ENCODE data around the gene LHFPL3. TPM values are rescaled to one million over a fixed set of nuclear protein-coding genes. Genes with fewer than 3 reads are reported as not detected.

The LHFPL3 gene
- total RNA-seq, 1 donor from 2014 or later = not detected

DNA sequence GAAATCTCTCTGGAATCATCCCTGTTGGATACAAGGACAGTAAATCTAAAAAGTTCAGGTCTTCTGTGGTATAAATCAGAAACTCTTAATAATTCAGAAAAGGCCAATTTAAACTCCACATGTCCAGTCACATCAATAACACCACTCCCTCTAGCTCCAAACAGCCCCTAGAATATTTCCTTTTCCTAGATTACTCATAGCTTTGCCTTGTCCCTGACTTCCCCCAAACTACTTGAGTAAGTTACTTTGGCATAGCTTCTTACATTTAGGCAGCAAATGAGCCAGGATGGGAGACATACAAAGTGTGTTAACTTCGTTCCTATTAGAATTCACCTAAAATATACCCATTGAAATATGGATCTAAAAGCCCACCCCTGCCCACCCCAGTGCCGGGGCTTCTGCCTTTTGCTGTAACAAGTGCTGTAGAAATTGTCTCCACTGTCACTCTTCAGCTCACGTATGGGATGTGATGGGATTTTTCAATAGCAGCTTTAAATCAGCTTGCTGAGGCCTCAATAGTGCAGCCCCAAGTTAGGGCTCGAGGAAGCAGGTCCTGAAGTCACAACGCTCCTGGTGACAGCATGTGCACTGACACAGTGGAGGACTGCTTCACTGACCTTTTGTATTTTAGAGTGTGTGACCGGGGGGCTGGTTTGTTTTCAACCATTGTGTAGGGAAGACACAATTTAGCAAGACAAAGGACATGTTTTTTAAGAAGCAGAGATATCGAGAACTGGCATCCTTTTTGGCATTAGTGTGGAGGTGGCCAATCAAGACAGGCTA is 467.4 kb downstream of the LHFPL3 start:
- DNase-seq (ENCODE audit: low read depth) = no peak

DNA sequence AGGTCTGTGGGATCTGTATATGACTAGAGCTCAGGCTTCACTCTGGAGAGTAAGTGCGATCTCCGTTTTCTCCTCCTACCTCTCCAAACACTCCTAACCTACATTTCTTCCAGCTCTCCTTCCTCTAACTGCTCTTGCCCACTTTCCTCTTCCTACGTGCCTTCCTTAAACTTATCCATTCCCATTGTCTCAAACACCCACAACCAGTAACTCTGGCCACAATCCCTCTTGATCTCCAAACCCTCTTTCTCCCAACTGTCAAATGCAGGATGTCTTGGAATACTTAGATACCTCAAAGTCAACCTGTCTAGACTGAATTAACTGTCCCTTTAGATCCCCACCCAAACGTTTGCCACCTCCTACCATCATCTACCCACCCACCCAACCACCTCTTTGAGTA is 471.9 kb downstream of the LHFPL3 start:
- no peak for DNase-seq (ENCODE audit: low read depth)

DNA sequence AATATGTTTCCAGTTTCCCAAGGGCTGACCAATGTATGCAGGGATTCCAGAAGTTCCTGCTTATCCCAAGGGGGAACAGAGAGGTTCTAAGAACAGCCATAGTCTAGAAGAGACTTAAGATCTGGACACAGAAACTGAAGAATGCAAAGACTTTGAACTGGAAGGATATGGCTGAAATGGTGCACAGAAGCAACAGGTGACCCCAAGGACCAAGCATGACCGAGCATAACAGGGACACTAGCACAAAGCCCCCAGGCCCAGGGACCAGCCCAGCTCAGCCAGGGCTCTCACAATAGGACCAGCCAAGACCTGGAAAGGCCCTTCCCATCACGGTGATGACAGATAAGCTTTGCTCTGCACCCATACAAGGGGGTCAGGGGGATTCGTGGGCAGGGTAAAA is 472.6 kb downstream of the LHFPL3 start:
- DNase-seq (ENCODE audit: low read depth) = no peak

DNA sequence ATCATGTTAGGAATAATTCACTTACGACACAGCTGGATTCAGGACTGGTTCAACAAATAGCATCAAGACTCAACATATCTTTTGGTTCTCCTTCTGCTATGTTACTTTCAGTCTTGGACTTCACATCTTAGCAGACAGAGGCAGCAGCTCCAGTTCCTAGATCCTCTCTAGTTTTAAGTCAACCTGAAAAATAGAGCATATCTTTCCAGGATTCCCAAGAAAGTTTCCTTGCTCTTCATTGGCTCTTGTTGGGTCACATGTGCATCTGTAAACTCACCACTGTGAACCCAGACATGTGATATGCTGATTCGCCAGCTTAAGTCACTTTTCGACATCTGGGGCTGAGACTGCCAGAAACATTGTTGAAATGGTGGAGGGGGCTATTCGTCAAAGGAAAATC is 475.5 kb downstream of the LHFPL3 start:
- no peak for DNase-seq (ENCODE audit: low read depth)

DNA sequence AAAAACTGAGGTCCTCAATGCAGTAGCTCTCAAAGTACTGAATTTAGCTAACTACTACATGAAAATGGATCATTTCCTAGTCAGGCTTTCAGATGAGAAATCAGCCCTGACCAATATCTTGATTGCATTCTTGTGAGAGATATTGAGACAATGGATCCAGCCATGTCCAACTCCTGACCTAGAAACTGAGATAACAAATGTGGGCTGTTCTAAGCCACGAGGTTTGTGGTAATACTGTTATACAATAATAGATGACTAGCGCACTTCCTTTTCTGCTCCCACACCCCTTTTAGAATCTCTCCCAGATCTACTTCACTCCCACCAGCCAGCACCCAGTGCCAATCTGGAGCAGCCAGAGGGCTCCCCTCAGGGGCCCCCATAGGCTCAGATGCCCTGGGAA is 476.3 kb downstream of the LHFPL3 start:
- no peak for DNase-seq (ENCODE audit: low read depth)

DNA sequence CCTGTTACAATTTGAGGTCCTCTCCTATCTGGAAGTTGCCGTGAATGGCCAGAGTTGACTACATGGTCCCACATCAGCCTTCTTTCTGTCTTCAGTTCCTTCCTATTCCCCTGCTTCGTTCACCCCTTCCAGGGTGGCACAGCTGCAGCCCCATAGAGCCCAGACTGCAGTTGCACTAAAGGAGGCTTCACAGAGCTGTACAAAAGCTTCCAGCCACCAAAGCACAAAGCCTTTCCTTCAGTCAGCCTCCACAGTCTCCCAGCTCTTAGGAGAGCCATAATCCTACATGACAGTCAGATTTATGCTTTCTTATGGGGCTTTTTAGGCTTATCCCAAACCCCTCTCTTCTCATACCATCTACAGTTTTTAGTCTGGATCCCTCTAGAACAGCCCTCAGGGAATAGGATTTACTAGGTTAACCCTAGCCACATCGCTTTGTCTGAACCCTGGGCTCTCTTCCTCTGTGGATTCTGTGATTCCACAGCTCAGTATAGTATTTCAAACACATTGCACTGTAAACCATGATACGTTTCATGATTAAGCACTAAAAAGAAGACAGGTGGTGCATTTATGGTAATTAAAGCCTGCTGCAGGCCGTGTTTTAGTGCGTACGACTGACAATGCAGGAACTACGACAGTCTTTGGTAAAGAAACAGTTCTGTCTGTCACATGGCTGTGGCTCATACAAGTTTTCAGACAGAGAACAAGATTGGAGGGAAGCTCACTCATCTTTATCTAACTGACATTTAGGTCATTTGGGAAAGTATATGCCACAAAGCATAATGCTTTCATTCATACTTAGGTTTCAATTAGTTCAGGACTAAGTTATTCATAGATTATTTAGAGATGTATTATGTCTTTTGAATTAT is 477.3 kb downstream of the LHFPL3 start:
- DNase-seq (ENCODE audit: low read depth) = no peak

DNA sequence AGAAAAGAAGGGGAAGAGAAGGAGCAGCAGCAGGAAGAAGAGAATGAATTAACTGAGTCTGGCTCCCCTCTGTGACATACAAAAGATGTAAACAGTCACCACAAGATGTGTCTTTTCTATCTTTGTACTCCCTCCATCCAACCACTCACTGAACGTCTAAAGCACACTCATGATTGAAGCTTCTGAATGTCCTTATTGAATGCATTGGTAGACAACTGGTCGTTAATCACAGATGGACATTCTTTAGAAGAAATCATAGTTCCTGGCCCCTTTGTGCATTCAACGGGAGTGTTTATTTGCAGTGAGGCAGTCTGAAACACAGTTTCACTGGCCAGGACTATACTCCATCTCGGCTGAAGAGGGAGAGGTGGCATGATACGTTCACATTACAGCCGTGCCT is 479.3 kb downstream of the LHFPL3 start:
- no peak for DNase-seq (ENCODE audit: low read depth)

DNA sequence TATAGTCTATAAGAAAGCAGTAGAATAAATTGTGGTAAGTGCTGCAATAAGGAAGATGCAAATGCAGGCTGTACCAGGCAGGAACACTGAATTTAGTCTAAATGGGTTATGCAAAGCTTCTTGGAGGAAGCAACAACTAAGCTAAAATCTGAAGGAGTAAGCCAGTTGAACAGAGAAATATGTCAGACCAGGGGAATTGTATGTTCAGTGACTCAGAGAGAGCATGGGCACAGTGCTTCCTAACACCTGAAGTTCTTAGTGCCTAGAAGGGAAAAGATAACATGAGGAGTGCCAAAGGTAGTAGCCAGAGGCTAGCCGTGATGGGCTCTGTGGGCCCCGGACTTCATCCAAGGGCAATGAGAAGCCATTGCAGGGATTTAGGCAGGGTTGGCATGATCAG is 481.5 kb downstream of the LHFPL3 start:
- no peak for DNase-seq (ENCODE audit: low read depth)

DNA sequence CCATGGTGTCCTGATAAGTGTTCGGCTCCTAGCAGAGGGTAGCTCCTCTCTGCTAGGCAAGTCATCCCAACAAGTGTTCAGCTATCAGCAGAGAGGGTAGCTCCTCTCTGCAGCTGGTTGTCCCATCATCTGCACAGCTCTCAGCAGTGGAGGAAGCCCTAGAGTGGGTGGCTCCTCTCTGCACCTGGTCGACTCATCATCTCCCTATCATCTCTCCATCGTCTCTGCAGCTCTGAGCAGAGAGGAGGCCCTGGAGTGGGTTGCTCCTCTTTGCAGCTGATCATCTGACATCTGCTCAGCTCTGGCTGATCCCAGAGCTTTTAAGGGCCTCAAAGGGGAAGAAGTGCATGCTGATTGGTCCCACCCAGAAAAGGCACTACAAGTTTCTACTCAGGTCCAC is 485.7 kb downstream of the LHFPL3 start:
- DNase-seq (ENCODE audit: low read depth) = no peak

DNA sequence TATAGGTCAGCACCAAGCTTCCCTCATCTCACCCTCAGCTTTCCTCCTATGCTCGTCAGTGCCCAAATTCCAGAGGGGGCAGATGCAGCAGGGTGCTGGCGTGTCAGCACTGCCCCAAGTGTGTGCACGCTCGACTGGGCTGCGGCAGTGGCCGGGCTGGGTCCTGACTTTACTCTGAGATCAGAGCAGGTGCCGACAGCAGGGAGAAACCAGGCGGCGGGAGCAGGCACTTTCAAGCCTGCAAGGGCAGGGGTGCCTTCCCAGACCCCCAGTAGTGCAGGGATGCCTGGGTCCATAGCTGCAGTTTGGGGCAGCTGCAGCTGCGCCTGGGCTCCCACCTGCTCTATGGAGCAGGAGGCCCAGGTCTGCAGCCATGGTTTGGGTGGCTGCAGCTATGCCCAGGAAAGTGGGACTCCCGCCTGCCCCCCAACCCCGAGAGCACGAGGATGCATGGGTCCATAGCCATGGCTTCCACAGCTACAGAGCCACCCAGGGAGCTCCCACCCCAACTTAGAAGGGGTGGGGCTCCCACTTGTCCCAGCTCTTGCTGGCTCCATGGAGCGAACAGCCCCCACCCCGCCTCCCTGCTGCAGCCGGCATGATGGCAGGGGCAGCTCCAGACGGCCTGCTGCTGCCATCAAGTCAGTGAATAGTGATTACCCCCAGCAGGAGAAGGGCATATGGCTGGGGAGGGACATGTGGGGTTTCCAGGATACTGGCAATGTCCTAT is 486.4 kb downstream of the LHFPL3 start:
- DNase-seq (ENCODE audit: low read depth) = no peak

DNA sequence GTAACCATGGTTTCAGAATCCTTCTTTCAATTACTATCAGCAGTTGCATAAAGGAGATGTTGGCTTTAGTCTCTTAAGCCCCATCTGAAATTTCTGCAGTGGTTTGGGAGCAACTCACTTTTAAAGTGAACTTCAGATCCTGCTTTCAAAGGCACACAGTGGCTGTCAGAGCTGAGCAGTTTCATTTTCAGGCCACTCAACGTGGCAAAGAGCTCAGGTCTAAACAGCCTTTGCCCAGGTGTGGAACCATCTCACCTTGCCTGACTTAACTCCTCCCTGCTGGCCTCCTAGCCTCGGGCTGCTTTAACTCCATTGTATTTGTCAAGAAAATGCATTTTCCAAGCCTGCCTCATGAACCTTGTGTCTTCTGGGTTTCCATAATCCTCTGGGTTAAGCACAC is 488.1 kb downstream of the LHFPL3 start:
- DNase-seq (ENCODE audit: low read depth) = no peak

DNA sequence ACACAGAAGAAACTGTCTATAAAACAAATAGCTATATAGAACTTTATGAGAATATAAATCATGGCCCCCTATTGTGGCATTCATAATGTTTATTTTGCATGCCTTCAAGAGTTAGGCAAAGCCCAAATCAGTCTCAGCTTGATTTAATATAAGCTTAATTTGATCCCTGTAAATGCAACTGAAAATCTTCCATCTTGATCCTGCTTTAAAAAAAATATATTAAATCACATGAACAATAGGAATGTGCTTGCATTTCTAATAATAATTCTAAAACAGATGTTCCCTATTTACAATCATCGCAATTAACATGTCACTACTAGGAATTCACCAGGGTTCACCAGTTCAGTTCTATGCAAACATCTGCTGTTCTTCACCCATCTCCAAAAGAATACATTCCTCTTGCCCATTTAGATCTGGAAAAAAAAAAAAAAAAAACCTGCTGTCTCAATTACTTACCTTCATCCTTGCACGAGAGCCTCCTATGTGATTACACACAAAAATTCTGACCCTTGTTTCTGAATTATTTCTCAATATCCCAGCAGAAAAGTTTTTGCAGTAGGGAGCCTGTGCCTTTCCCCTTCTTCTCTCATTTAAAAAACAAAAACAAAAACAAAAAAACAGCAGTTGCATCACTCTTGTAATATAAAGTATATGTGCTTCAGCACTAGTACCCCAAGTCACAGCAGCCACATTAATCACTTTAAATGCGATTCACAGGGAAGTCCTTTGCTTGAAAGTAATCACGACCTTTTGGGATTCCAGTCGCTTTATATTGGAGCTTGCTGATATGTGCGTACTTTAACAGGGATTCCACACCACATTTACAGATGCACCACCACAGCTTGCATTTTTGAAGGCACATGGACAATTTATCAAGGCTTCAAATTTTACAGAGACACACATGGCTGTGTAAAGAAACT is 490.8 kb downstream of the LHFPL3 start:
- no peak for DNase-seq (ENCODE audit: low read depth)

DNA sequence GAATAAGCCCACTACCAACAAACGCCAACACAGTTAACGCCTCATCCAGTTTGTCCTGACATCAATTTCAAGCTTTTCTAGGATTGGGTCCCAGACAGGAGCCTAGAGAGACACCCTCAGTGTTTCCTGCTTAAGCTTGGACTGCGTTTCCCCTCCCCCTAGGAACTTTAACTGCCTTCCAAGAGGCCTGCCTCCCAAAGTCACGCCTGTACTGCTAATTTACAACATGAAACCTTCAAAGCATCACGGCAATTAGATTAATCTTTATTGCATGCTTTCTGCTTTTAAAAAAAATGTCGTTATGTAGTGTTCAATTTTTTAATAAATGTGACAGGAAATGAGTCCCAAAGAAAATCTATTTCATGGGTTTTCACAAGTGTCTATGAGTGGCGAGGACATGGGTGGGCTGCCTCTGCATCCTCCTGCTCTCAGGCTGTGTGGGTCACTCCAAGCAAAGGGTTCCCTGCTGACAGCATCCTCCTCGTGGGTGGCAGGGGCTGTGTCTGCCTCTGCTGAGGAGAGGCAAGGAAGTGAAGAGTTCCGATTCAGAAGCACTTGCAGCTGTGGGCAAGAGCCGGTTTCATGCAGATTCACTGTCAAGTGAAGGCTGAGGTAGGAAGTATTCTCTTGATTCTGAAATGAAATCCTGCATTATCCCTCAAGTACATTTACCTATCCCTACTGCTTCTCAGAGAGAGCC is 492.6 kb downstream of the LHFPL3 start:
- no peak for DNase-seq (ENCODE audit: low read depth)

DNA sequence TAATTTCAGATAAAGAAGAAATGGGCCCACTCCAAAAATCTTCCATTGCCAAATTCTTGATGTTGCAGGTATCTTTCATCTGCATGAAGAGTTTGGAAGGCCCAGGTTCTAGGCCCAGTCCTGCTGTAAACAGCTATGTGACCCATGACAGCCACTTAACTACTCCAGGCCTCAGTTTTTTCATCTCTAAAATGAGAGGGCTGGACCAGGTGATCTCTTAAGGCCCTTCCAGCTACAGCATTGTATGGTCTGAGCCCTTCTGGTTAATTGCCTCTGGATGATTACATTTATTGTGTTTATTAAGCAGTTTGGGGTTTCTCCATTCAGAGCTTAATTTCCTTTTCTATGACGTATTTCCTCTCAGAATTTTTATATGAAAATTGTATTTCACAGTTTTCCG is 494.8 kb downstream of the LHFPL3 start:
- no peak for DNase-seq (ENCODE audit: low read depth)

DNA sequence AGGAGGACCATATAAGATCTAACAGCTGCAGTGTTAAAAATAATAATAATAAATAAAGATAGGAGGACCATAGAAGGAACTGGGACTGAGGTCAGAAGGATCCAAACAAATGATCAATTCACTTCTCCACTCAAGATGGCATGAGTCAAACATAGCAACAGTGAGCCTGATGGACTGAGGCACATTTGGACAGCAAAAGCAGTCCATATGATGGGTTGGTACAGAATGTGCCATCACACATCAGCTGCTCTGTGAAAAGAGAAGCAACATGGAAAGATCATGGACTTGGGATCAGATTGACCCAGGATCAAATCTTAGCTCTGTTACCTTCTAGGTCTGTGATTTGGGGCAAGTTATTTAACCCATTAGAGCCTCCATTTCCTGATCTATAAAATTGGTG is 496.7 kb downstream of the LHFPL3 start:
- no peak for DNase-seq (ENCODE audit: low read depth)

DNA sequence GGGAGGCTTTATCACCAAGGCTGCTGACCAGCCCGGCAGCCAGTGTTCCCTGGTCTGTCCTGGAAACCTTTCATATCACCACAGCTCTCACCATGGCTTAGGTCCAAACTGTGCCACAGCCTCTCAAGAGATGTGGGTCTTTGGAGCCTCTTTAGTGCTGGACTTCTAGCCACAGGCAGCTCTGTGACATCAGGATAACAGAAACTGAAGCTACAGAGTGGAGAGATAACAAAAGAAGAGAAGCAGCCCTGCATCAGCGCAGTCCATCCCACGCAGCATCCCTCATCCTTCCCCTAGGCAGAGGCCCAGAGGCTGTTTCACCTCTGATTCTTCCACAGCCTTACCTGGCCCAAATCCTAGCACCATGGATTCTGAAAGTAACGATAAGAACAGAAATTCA is 497.7 kb downstream of the LHFPL3 start:
- no peak for DNase-seq (ENCODE audit: low read depth)

DNA sequence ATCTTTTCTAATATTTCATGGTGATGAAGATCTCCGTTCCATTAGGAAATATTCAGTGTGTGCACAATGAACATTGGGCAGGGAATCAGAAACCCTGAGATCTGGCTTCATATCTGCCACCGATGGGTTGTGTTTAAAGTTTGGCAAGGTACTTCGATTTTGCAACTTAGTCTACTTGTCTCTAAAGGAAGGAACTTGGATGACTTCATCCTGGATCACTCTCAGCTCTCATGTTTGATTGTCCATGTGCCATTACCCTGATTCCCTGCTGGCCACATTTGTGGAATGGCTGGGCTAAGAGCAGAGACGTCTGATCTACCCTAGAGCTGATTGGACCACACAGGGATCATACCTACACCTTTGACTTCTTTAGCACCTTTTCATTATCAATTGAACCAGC is 508.6 kb downstream of the LHFPL3 start:
- DNase-seq (ENCODE audit: low read depth) = no peak

DNA sequence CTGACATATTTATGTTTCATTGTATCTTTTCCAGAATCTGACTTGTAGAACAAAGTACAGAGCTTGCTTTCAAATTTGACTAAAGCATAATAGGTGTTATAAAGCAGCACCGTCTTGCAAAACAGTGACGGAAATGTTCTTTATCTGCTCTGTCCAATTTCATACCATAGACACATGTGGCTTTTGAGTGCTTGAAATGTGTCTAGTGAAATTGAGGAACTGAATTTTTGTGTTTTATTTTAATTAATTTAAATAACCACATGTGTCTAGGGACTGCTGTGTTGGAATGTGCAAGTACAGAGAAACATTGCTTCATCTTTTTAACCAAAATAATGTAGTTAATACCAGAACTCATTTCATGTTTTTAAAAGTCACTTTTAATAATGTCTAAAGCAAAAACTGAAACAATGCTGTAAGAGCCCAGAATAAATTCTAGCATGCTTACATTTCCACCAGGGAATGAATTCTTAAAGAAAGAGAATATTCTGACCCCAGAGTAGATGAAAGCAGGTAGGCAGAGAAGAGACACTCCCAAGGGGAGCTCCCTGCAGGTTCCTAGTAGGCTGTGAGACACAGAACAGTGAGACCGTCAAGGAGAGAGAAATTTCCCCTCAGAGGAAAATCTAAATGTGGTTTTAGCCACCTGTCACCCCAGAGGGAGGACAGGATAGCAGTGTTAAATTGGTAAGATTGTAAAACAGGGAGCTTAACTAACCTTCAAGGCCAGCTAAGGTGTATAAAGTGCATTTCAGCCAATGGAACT is 510.3 kb downstream of the LHFPL3 start:
- DNase-seq (ENCODE audit: low read depth) = no peak

DNA sequence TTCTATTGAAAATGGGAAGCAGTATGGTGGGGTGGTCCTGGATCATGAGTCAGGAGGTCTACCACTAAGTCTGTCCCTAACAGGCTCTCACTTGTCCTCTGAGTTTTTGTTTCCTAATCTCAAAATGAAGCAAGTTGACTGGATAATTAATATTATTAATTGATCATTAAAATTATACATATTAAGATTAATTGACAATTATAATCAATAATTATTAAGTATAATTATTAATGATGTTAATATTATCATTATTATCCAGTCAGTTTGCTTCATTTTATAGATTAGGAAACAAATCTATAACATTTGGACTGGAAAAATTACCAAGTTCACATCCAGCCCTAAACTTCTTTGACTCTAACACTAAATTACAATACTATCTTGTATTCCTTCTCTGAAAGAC is 511.4 kb downstream of the LHFPL3 start:
- DNase-seq (ENCODE audit: low read depth) = no peak

DNA sequence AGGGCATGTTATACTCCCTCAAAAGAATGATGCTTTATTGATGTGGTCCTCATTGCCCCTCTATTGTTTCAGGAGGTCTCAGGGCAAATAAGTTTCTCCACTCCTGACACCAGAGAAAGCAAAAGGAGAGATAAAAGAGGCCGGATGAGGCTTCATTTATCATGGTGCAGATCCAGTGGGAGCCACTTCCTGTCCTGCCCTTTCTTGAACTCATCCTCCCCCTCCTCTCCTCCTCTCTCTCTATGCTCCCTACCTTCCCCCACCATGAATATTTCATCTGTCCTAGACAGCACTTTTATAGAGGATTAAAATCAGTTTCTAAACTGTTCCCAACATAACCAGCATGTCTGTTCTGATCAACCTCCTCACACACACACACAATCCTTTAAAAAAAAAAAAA is 513.4 kb downstream of the LHFPL3 start:
- no peak for DNase-seq (ENCODE audit: low read depth)
